GM20000 (cell line): ENCODE measurements around the gene MPPED2.

ENCODE experiments used
- DNase-seq: peaks from one replicate; pipeline ENCODE4 v3.0.0; 2012; ENCODE audit warnings: low spot score
- TF ChIP-seq, protein P1 (sequence below): IDR thresholded peaks from 2 replicates; pipeline ENCODE4 v1.5.1; 2012; ENCODE audit warnings: mild to moderate bottlenecking, control low read depth; ENCODE audit errors: extremely low read depth, missing control alignments

The MPPED2 gene

DNA sequence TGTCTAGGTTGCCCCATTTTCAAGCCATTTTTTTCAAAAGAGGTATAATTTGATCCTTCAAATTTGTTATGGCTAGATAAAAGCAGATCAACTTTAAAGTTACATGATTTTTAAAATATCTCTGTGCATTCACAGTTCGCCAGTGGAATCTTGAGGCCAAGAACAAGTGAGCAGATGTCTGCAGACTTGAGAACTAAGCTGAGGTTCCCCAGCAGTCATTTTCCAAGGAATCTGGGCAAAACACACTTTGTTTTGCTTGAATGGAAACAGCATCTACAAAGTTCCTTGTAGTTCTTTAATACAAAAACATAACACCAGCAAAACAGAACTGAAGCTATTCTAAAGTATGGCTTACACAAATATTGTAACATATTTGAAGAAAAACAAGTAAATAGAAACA, 7.7 kb downstream of the MPPED2 start:
- DNase-seq = no peak
- TF ChIP-seq, protein P1, sequence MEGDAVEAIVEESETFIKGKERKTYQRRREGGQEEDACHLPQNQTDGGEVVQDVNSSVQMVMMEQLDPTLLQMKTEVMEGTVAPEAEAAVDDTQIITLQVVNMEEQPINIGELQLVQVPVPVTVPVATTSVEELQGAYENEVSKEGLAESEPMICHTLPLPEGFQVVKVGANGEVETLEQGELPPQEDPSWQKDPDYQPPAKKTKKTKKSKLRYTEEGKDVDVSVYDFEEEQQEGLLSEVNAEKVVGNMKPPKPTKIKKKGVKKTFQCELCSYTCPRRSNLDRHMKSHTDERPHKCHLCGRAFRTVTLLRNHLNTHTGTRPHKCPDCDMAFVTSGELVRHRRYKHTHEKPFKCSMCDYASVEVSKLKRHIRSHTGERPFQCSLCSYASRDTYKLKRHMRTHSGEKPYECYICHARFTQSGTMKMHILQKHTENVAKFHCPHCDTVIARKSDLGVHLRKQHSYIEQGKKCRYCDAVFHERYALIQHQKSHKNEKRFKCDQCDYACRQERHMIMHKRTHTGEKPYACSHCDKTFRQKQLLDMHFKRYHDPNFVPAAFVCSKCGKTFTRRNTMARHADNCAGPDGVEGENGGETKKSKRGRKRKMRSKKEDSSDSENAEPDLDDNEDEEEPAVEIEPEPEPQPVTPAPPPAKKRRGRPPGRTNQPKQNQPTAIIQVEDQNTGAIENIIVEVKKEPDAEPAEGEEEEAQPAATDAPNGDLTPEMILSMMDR = no peak

DNA sequence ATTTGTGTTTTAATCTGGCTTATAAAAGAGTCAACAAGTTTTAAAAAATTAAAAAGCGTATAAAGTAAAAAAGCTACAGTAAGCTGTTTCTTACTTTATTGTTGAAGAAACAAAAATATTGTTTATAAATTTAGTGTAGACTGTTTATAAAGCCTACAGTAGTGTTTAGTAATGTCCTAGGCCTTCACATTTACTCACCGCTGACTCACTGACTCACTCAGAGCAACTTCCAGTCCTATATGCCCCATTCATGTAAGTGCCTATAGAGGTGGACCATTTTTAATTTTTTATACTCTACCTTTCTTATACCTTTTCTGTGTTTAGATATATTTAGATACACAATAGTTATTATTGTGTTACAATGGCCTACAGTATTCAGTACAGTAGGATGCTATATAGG, 12.2 kb downstream of the MPPED2 start:
- no peak for DNase-seq
- TF ChIP-seq, protein P1 = no peak

DNA sequence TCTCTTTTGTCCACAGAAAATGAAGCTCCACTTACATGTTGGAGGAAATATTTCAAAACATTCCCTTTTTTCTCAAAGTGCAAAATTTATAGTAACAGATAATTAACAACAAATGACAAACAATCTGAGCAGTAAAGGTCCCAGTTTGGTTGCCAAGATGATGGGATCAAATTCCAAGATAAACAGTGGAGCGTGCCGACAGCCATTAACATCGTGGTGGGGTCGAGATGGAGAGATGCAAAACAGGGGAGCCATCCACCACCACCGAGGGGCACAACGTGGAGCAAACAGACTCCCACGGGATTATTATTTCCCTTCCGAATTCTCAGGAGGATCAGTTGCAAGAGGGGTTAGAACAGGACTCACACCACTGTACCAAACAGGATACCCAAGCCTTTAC, 17.2 kb downstream of the MPPED2 start:
- no peak for DNase-seq
- TF ChIP-seq, protein P1 = no peak

DNA sequence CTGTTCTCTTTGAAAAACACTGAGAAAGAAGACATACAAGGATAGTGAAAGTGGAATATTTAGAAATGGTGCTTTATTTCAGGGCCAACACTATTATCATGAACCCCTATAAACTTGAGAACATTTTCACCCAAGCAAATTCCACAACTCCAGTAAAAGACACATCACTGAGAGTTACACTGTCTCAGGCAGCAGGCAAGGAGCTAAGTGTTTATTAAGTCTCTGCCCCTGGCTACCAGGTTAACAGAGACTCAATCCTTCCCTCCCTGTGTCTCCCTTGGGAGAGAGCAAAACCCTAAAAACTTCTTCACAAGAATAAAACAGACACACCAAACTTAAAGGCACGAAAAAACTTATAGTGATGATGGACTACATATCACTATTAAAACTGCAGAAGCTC, 18.5 kb downstream of the MPPED2 start:
- no peak for DNase-seq

DNA sequence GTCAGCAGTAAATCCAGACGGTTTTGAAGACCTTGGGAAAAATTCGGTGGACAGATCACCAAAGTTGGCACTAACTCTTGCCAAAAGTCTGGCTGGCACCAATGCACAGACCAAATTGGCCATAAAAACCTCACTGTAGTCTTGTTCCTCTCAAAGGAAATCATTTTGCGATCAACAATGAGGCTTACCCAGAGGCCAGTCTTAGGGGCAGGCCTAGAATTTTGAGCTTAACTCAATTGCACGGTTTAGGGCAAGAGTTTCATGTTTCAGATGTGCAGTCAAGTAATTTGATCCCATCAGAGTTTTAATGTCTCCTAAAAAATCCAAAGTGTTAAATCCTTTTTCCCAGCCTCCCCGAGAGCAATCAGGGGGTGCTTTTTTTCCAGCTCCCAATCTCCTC, 19.0 kb downstream of the MPPED2 start:
- no peak for DNase-seq
- TF ChIP-seq, protein P1 = no peak

More for the DNA sequence above, 18.5 kb downstream of the MPPED2 start:
- TF ChIP-seq, protein P1 = no peak

DNA sequence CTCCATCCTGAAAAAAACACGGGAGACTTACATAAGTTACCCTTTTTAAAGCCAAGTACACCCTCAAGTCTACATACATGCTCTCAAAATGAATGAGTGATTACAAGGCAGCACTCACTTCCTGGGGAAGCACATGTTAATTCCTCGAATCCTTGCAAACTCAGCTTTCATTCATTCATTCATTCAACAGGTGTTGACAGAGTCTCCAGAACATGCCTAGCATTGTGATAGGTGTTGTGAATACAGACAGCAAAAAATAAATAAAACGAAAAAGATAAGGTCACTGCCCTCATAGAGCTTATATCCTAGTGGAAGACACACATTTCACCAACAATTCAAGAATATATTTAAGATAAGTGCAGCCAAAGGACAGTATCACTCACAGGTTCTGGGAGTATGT, 19.7 kb downstream of the MPPED2 start:
- TF ChIP-seq, protein P1 = no peak
- no peak for DNase-seq

DNA sequence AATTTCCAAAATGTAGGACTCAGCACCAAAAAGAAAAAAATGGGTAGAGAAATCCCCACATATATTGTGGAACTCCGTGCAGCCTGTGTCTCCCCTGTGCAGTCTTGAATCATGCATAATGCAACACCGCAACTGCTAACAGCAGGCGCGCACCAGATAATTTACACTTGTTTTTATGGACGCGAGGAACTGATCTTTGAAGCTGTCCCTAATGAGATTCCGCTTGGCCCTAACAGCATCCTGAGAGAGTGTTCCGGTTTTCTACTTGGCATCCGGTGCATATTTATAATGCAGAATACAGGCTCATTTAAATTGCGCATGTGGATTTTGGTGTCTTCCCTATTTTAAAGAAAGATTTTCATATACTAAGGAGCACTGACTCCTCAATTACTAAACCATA, 21.1 kb downstream of the MPPED2 start:
- TF ChIP-seq, protein P1 = no peak
- no peak for DNase-seq
